ENCODE results near the gene LRCH2. TPM values are rescaled to one million over a fixed set of nuclear protein-coding genes. Genes with fewer than 3 reads are reported as not detected.
A peak's percentile ranks its signal among the peaks of the same experiment; 100 is the strongest.
"Not testable (repeated sequence)": the region's sequence is repeated elsewhere in the genome, so short reads cannot be mapped to it uniquely, and the experiment has no call there.

LRCH2 gene
- total RNA-seq, 4 donors from 2014 or later, result 9.8 to 15.9 (median 10.7) TPM

- no peak for DNase-seq (ENCODE audit: extremely low spot score)
- H3K4me1 ChIP-seq, result peaks cover 0 to 39% (median 7%) of the 10 kb centered on the region in 4 donors
- TF ChIP-seq CTCF (IDR thresholded peaks at IDR 0.05) (no peak), POLR2AphosphoS5 (IDR thresholded peaks at IDR 0.05) (no peak)
- WGBS, result 25% methylated on average over 3 of the region's 3 CpGs
- intact Hi-C loops (cut with DNase I), result no loop called here
- H3K27me3 ChIP-seq, result no peaks in the 10 kb centered on the region
- H3K27ac ChIP-seq (replicated peaks in 1 of 4), result peak overlapping the region; percentile 78 to 83 (median 81)
- no peaks in the 10 kb centered on the region for H3K36me3 ChIP-seq
- H3K4me3 ChIP-seq, result peak overlapping the region; percentile 61 to 71 (median 64)
- no peaks in the 10 kb centered on the region for H3K9me3 ChIP-seq
Observed at GRCh38 chrX:115234461-115234860, 565 bp upstream of the LRCH2 start.

- no peak for DNase-seq (ENCODE audit: extremely low spot score)
- peaks cover 0 to 39% (median 7%) of the 10 kb centered on the region in 4 donors for H3K4me1 ChIP-seq
- 33% methylated on average over 6 of the region's 6 CpGs for WGBS
- no peaks in the 10 kb centered on the region for H3K27me3 ChIP-seq
- no peak for TF ChIP-seq POLR2A (IDR thresholded peaks at IDR 0.05; ENCODE audit: low read depth)
- no peak for TF ChIP-seq POLR2AphosphoS5 (IDR thresholded peaks at IDR 0.05)
- no peak for TF ChIP-seq EP300 (IDR thresholded peaks at IDR 0.05)
- no peak for TF ChIP-seq CTCF (IDR thresholded peaks at IDR 0.05)
- peak overlapping the region; percentile 78 to 83 (median 81) for H3K27ac ChIP-seq (replicated peaks in 1 of 4)
- H3K4me3 ChIP-seq, result peak overlapping the region; percentile 61 to 71 (median 64)
- no peaks in the 10 kb centered on the region for H3K36me3 ChIP-seq
- H3K9me3 ChIP-seq, result no peaks in the 10 kb centered on the region
- intact Hi-C loops (cut with DNase I), result no loop called here
Observed at GRCh38 chrX:115232933-115233496, 881 bp downstream of the LRCH2 start.

DNA sequence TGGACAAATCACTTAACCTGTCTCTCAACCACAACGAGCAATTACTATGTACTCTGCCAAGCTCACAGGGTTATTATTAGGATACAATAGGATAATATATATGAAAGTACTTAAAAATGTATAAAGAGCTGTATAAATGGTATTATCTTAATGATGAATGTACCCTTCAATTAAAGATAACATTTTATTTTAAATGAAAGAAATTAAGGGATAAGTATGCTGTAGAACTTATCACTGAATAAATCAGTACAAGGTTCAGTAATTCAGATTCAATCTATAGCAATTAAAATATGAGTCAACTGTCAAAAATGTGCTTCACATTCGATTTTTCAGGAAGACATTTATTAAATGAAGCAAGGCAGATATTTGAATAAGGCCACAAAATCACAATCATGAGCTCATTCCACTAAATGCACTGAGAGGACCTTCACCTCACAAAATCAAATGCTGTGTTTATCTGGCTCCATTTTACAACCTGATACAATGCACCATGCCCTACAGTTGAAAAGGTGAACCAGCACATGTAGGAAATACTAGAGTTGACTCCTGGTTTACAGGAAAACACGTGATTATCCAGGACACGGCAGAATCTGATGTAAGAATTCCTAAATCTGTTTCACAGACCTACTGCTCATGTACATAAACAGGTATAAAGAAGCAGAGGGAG is 4.4 kb downstream of the LRCH2 start:
- no peaks in the 10 kb centered on the region for H3K36me3 ChIP-seq
- no peak overlapping the region for H3K4me3 ChIP-seq
- no peak for DNase-seq (ENCODE audit: extremely low spot score)
- 26% methylated on average over 4 of the region's 4 CpGs for WGBS
- TF ChIP-seq EP300 (IDR thresholded peaks at IDR 0.05) (no peak), POLR2AphosphoS5 (IDR thresholded peaks at IDR 0.05) (no peak), CTCF (IDR thresholded peaks at IDR 0.05) (no peak), POLR2A (IDR thresholded peaks at IDR 0.05; ENCODE audit: low read depth) (no peak)
- intact Hi-C loops (cut with DNase I), result no loop called here
- H3K9me3 ChIP-seq, result no peaks in the 10 kb centered on the region
- H3K27me3 ChIP-seq, result no peaks in the 10 kb centered on the region
- H3K4me1 ChIP-seq, result peaks cover 0 to 19% (median 5%) of the 10 kb centered on the region in 4 donors
- H3K27ac ChIP-seq (replicated peaks in 1 of 4), result no peak overlapping the region

GRCh38 chrX:115226929-115227328 is 7.0 kb downstream of the LRCH2 start:
- intact Hi-C loops (cut with DNase I), result no loop called here
- Histone ChIP-seq H3K4me1 (peaks cover 0 to 17% (median 5%) of the 10 kb centered on the region in 4 donors), H3K27me3 (no peaks in the 10 kb centered on the region), H3K36me3 (no peaks in the 10 kb centered on the region), H3K9me3 (no peaks in the 10 kb centered on the region), H3K27ac (replicated peaks in 1 of 4) (no peak overlapping the region), H3K4me3 (no peak overlapping the region)
- no peak for DNase-seq (ENCODE audit: extremely low spot score)
- 0% methylated on average over 1 of the region's 1 CpG for WGBS
- TF ChIP-seq CTCF (IDR thresholded peaks at IDR 0.05) (peak; percentile 19 to 48 (median 40)), POLR2AphosphoS5 (IDR thresholded peaks at IDR 0.05) (no peak)

GRCh38 chrX:115217346-115217745 is 16.6 kb downstream of the LRCH2 start:
- 76% methylated on average over 4 of the region's 4 CpGs for WGBS

More at GRCh38 chrX:115217346-115217745, 16.6 kb downstream of the LRCH2 start:
- H3K4me3 ChIP-seq; H3K27me3 ChIP-seq; intact Hi-C loops (cut with DNase I); H3K9me3 ChIP-seq; H3K27ac ChIP-seq (replicated peaks in 1 of 4); H3K4me1 ChIP-seq; DNase-seq (ENCODE audit: extremely low spot score); H3K36me3 ChIP-seq: not testable (repeated sequence)

All from esophagus muscularis mucosa (tissue), 4 donors.